HepG2 (cell line): ENCODE data around the gene EPC1. TPM values are rescaled to one million over a fixed set of nuclear protein-coding genes. Genes with fewer than 3 reads are reported as not detected.

Source experiments
- ATF7-NPFF ChIP-seq: sonication (generic); formaldehyde crosslinking; IDR thresholded peaks from 2 replicates; pipeline ENCODE4 v1.8.1; 2023; ENCODE audit warnings: mild to moderate bottlenecking, low read depth, missing genetic modification reagents, moderate library complexity
- BORCS8-MEF2B ChIP-seq: sonication (generic); formaldehyde crosslinking; IDR thresholded peaks from 2 replicates; pipeline ENCODE4 v1.8.0; 2022; ENCODE audit warnings: mild to moderate bottlenecking, missing genetic modification reagents
- FOXA1 ChIP-seq, 2 experiments: fragments of 450-650 bp in 1 of 2; sonication (generic) in 1 of 2; formaldehyde crosslinking in 1 of 2; IDR thresholded peaks; 2 replicates each; pipeline versions ENCODE4 v1.4.0 to v1.6.1; 2016 to 2020; ENCODE audit warnings: missing genetic modification reagents in 1 of 2
- HBP1 ChIP-seq: IDR thresholded peaks from 2 replicates; pipeline ENCODE4 v1.6.1; 2016; ENCODE audit warnings: low read depth, control low read depth
- HNRNPK ChIP-seq: fragments of 200-400 bp; formaldehyde crosslinking; IDR thresholded peaks from 2 replicates; pipeline ENCODE4 v1.6.1; 2018; ENCODE audit warnings: low read length, low read depth, moderate library complexity, mild to moderate bottlenecking; ENCODE audit not compliant: poor library complexity, severe bottlenecking
- HNRNPL ChIP-seq: fragments of 200-400 bp; formaldehyde crosslinking; IDR thresholded peaks from 2 replicates; pipeline ENCODE4 v1.6.1; 2017; ENCODE audit warnings: mild to moderate bottlenecking, low read depth, low read length
- IRX3 ChIP-seq: sonication (generic); formaldehyde crosslinking; IDR thresholded peaks from 2 replicates; pipeline ENCODE4 v1.8.1; 2023; ENCODE audit warnings: mild to moderate bottlenecking, low read depth, missing genetic modification reagents, borderline replicate concordance
- KLF11 ChIP-seq: IDR thresholded peaks from 2 replicates; pipeline ENCODE4 v1.6.1; 2016; ENCODE audit warnings: missing compliant biosample characterization
- NFIB ChIP-seq: sonication (generic); formaldehyde crosslinking; IDR thresholded peaks from 2 replicates; pipeline ENCODE4 v1.9.0; 2021; ENCODE audit warnings: missing genetic modification reagents, mild to moderate bottlenecking, borderline replicate concordance
- NR1H2 ChIP-seq: sonication (generic); formaldehyde crosslinking; IDR thresholded peaks from 2 replicates; pipeline ENCODE4 v1.8.1; 2022; ENCODE audit warnings: low read depth, missing genetic modification reagents, borderline replicate concordance
- PCBP2 ChIP-seq: fragments of 200-400 bp; formaldehyde crosslinking; optimal IDR thresholded peaks from 2 replicates; pipeline ENCODE3; 2018; ENCODE audit warnings: low read length, low read depth; ENCODE audit not compliant: poor library complexity, severe bottlenecking
- RFX5 ChIP-seq: IDR thresholded peaks from 2 replicates; pipeline ENCODE4 v1.6.1; 2011; ENCODE audit warnings: low read depth, low read length, improper control_type of control experiment
- SALL1 ChIP-seq: sonication (generic); formaldehyde crosslinking; IDR thresholded peaks from 2 replicates; pipeline ENCODE4 v1.8.0; 2022; ENCODE audit warnings: mild to moderate bottlenecking, missing genetic modification reagents
- SNAPC5 ChIP-seq: sonication (generic); formaldehyde crosslinking; IDR thresholded peaks from 2 replicates; pipeline ENCODE4 v1.8.1; 2023; ENCODE audit warnings: mild to moderate bottlenecking, missing genetic modification reagents, borderline replicate concordance
- TBL1XR1 ChIP-seq: fragments of 150-350 bp; IDR thresholded peaks from 2 replicates; pipeline ENCODE4 v1.6.1; 2014; ENCODE audit warnings: borderline replicate concordance, low read length; ENCODE audit not compliant: partially characterized antibody
- TFAP4 ChIP-seq: sonication (generic); IDR thresholded peaks from 2 replicates; pipeline ENCODE4 v1.6.1; 2016; ENCODE audit warnings: low read depth, borderline replicate concordance
- ZEB1 ChIP-seq: IDR thresholded peaks from 2 replicates; pipeline ENCODE4 v1.6.1; 2012; ENCODE audit warnings: mild to moderate bottlenecking, low read depth, inconsistent platforms; ENCODE audit not compliant: insufficient replicate concordance
- ZFP1 ChIP-seq: IDR thresholded peaks from 2 replicates; pipeline ENCODE4 v1.6.1; 2016
- ZKSCAN1 ChIP-seq: fragments of 150-350 bp; IDR thresholded peaks from 2 replicates; pipeline ENCODE4 v1.6.1; 2014; ENCODE audit warnings: low read length
- ZNF20 ChIP-seq: sonication (generic); formaldehyde crosslinking; IDR thresholded peaks from 2 replicates; pipeline ENCODE4 v1.4.0; 2020; ENCODE audit warnings: mild to moderate bottlenecking, moderate library complexity, missing genetic modification reagents
- ZNF326 ChIP-seq: sonication (generic); formaldehyde crosslinking; IDR thresholded peaks from 2 replicates; pipeline ENCODE4 v1.4.0; 2020; ENCODE audit warnings: missing genetic modification reagents, borderline replicate concordance
- ZNF75D ChIP-seq: sonication (generic); formaldehyde crosslinking; IDR thresholded peaks from 2 replicates; pipeline ENCODE4 v1.8.1; 2023; ENCODE audit warnings: missing genetic modification reagents, mild to moderate bottlenecking, borderline replicate concordance
- ZNF878 ChIP-seq: sonication (generic); formaldehyde crosslinking; IDR thresholded peaks from 2 replicates; pipeline ENCODE4 v1.8.1; 2023; ENCODE audit warnings: mild to moderate bottlenecking, missing genetic modification reagents, moderate library complexity
- polyA plus RNA-seq, 8 experiments: library from polyadenylated mRNA; depleted of rRNA in 3 of 8; stranded (reverse) in 7 of 8; unstranded in 1 of 8; fragments of >200 nt; fragmentation: Illumina TruSeq in 4 of 8; extraction: Trizol in 4 of 8; gene quantifications; 2 replicates each; pipeline versions ENCODE4 v1.2.1 to v1.2.3, GENCODE V29; 2011 to 2016; ENCODE audit warnings: low read depth in 4 of 8, missing spikeins in 1 of 8, mixed read lengths in 1 of 8; ENCODE audit not compliant: insufficient read depth in 1 of 8
- total RNA-seq, 5 experiments: library from RNA; depleted of rRNA; stranded (reverse); fragments of >200 nt; fragmentation: Illumina TruSeq; extraction: Trizol; gene quantifications; 2 replicates each; pipeline ENCODE4 v1.2.3, GENCODE V29; 2016; ENCODE audit warnings: low read depth in 1 of 5
- TF ChIP-seq, protein P1 (sequence below): sonication (generic); formaldehyde crosslinking; IDR thresholded peaks from 2 replicates; pipeline ENCODE4 v1.8.1; 2023; ENCODE audit warnings: mild to moderate bottlenecking, moderate library complexity, missing genetic modification reagents
- TF ChIP-seq, protein P2 (sequence below): sonication (generic); formaldehyde crosslinking; IDR thresholded peaks from 2 replicates; pipeline ENCODE4 v1.5.0; 2020; ENCODE audit warnings: missing genetic modification reagents

Gene EPC1
- total and polyA plus RNA-seq, 2 of the 13 experiments (the other 11 are each of a cell fraction or from before 2014, with no cell fraction given) = 28.7 to 44.2 TPM

DNA sequence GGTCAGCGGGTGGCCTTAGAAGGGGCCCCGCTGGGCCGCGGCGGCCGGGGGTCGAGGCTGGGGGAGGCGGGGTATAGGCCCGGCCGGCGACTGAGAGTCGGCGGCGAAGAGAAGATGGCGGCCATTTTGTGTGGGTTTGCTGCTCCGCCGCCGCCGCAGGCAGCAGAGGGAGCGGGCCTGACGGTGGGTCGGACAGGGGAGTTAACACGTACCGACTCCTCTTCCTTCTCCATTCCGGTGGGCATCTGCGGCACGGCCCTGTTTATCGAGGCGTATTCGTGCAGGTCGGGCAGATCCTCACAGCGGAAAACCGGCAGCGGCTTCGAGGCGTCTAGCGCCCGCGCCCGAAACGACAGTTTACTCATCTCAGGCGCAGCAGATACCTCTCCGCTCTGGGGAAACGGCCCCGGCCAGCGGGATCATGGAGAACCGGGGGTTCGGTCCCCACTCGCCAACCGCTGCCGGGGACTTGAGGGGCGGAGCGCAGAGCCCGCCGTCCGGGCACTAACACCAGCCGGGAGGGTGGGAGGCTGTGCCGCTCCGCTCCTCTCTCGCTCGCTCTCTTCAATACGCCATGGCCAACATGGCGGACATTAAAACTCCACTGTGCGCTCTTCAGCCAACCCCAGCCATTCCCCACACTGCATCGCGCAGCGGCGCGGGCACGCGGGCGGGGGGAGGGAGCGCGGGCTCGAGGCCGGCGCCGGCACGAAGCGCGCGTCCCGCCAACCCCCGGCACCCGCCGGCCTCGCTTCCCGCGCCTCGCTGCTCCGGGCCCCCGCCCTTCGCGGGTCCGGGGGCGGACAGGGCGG lies at the start of gene EPC1 (continued):
- TF ChIP-seq ZNF326 (no peak), HNRNPL (0 out of 2 replicates have a peak, but pooled peaks have one; percentile 27), SALL1 (CRISPR knock-in tag) (peak; percentile 65), TBL1XR1 (no peak), NFIB (CRISPR knock-in tag) (no peak), ZNF75D (no peak), IRX3 (0 out of 2 replicates have a peak, but pooled peaks have one; percentile 14), ZFP1 (CRISPR knock-in tag) (no peak), TFAP4 (no peak), KLF11 (CRISPR knock-in tag) (no peak), ZNF878 (0 out of 2 replicates have a peak, but pooled peaks have one; percentile 38), FOXA1 (IDR thresholded peaks at IDR 0.05) (no peak), FOXA1 (CRISPR knock-in tag; IDR thresholded peaks at IDR 0.05) (no peak; the same call in 1 of the 2 replicates), RFX5 (no peak), HBP1 (CRISPR knock-in tag) (peak; percentile 80; the same call in 1 of the 2 replicates), ZEB1 (no peak), NR1H2 (CRISPR knock-in tag) (no peak), HNRNPK (no peak), SNAPC5 (CRISPR knock-in tag) (no peak), ZNF20 (no peak), BORCS8-MEF2B (CRISPR knock-in tag) (peak; percentile 39; the same call in 1 of the 2 replicates), ATF7-NPFF (no peak; the same call in 1 of the 2 replicates), ZKSCAN1 (no peak), PCBP2 (no peak)
- TF ChIP-seq, protein P1, sequence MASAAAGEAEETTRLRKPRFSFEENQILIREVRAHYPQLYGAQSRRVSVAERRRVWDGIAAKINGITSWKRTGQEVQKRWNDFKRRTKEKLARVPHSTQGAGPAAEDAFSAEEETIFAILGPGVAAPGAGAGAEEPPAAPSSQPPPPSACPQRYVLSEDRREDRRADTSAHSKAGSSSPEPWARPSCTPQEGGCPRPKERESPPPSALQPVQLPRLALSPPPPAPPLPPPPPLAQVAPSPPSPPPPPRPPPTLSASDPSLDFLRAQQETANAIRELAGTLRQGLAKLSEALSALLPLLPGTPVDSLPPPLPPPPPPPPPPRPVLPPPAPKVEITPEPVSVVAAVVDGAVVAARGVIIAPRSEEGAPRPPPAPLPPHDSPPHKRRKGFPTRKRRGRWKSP (CRISPR knock-in tag) = peak; percentile 63; the same call in 1 of the 2 replicates
- TF ChIP-seq, protein P2, sequence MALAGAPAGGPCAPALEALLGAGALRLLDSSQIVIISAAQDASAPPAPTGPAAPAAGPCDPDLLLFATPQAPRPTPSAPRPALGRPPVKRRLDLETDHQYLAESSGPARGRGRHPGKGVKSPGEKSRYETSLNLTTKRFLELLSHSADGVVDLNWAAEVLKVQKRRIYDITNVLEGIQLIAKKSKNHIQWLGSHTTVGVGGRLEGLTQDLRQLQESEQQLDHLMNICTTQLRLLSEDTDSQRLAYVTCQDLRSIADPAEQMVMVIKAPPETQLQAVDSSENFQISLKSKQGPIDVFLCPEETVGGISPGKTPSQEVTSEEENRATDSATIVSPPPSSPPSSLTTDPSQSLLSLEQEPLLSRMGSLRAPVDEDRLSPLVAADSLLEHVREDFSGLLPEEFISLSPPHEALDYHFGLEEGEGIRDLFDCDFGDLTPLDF (CRISPR knock-in tag) = peak; percentile 15; the same call in 1 of the 2 replicates
